Activated CD8-positive, alpha-beta T cell treated with anti-CD3 and anti-CD28 coated beads for 36 hours (primary cell): ENCODE measurements around the gene PPARG. TPM values are rescaled to one million over a fixed set of nuclear protein-coding genes. Genes with fewer than 3 reads are reported as not detected.

Experiments
- ATAC-seq: fragments of 200-7000 bp; cut with Tn5 transposase; one replicate; pipeline ENCODE4 v1.10.0; 2021; ENCODE audit warnings: mild to moderate bottlenecking, moderate library complexity
- CTCF ChIA-PET: fragments of 350-600 bp; sonication (Branson Sonifier 250); formaldehyde crosslinking; loops from one replicate; lab custom pipeline; 2021; ENCODE audit warnings: antibody characterized with exemption; lab: Charles Lee
- POLR2A ChIA-PET: fragments of 350-600 bp; sonication (Branson Sonifier 250); formaldehyde crosslinking; loops from one replicate; lab custom pipeline; 2021; ENCODE audit warnings: antibody characterized with exemption; lab: Charles Lee
- DNase-seq: peaks from one replicate; pipeline ENCODE4 v3.0.0-alpha.2; 2020
- H3K27ac Mint-ChIP-seq: one replicate; pipeline ENCODE4 v1.8.0; 2021; ENCODE audit warnings: mild to moderate bottlenecking, mixed read lengths
- H3K27me3 Mint-ChIP-seq: one replicate; pipeline ENCODE4 v1.8.0; 2021; ENCODE audit warnings: mixed read lengths
- H3K36me3 Mint-ChIP-seq: one replicate; pipeline ENCODE4 v1.8.0; 2021; ENCODE audit warnings: low read depth, mixed read lengths
- H3K4me1 Mint-ChIP-seq: one replicate; pipeline ENCODE4 v1.8.0; 2021; ENCODE audit warnings: low read depth, mixed read lengths
- H3K4me3 Mint-ChIP-seq: one replicate; pipeline ENCODE4 v1.8.0; 2021; ENCODE audit warnings: mild to moderate bottlenecking, moderate library complexity, mixed read lengths
- H3K9me3 Mint-ChIP-seq: one replicate; pipeline ENCODE4 v1.8.0; 2021; ENCODE audit warnings: mixed read lengths
- intact Hi-C: fragments of 100-400 bp; cut with micrococcal nuclease; formaldehyde crosslinking; loops from one replicate; pipeline ENCODE4 v1.10.0; 2022
- total RNA-seq, 2 experiments: library from RNA; stranded (reverse); gene quantifications; one replicate each; pipeline ENCODE4 v1.2.3, GENCODE V29; 2021
- TF ChIP-seq, protein P1 (sequence below): fragments of 200-600 bp; IDR thresholded peaks from one replicate; pipeline ENCODE4 v1.8.0; 2022; ENCODE audit warnings: antibody characterized with exemption, mild to moderate bottlenecking

PPARG gene
- total RNA-seq, 2 experiments from 2014 or later = 0.41 to 0.63 TPM

DNA sequence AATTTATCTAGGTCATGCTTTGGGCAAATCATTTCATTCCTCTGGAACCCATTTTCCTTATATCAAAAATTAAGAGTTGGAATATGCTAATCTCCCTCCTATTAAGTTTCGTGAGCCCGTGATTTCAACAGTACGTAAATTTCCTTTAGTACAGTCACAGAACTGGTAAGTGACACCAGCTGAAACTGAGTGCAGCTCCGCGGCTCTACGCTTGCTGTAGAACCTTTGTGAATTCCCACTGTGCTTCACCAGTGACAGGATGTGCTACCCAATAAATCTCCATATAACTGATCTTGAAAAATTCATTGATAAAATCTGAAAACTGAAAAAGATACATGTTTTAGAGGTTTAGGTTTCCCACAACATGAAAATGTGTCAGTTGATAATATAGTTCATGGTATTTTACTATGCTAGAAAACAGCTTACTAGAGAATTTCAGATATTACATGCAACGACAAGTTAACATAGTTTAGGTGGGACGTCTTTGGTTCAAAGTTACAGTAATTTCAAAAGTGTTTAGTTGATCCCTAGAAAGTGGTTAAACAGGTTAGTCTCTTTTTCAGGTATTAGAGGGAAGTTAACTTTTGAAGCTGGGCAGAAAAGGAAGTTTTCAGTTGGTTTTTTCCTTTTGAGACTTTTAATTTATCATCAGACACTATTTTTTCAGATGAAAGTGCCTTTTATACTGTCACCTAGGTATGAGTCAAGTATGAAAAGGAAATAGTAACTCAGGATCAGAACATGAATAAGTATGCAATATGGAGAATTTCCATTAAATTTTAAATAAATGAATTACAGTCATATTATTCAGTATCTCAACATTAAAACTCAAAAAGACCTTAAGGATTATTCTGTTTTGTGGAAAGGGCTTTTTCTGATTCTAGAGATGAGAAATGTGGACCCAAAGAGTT, 57.0 kb downstream of the PPARG start:
- ATAC-seq = no peak
- POLR2A ChIA-PET = no interaction called here
- TF ChIP-seq, protein P1, sequence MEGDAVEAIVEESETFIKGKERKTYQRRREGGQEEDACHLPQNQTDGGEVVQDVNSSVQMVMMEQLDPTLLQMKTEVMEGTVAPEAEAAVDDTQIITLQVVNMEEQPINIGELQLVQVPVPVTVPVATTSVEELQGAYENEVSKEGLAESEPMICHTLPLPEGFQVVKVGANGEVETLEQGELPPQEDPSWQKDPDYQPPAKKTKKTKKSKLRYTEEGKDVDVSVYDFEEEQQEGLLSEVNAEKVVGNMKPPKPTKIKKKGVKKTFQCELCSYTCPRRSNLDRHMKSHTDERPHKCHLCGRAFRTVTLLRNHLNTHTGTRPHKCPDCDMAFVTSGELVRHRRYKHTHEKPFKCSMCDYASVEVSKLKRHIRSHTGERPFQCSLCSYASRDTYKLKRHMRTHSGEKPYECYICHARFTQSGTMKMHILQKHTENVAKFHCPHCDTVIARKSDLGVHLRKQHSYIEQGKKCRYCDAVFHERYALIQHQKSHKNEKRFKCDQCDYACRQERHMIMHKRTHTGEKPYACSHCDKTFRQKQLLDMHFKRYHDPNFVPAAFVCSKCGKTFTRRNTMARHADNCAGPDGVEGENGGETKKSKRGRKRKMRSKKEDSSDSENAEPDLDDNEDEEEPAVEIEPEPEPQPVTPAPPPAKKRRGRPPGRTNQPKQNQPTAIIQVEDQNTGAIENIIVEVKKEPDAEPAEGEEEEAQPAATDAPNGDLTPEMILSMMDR = no peak
- DNase-seq = no peak
- Mint-ChIP-seq H3K27ac (no peak overlapping the region), H3K4me3 (no peak overlapping the region), H3K27me3 (peaks cover 17% of the 10 kb centered on the region), H3K4me1 (peaks cover 9% of the 10 kb centered on the region), H3K36me3 (no peaks in the 10 kb centered on the region), H3K9me3 (no peaks in the 10 kb centered on the region)
- intact Hi-C loops = no loop called here
- CTCF ChIA-PET = no interaction called here

DNA sequence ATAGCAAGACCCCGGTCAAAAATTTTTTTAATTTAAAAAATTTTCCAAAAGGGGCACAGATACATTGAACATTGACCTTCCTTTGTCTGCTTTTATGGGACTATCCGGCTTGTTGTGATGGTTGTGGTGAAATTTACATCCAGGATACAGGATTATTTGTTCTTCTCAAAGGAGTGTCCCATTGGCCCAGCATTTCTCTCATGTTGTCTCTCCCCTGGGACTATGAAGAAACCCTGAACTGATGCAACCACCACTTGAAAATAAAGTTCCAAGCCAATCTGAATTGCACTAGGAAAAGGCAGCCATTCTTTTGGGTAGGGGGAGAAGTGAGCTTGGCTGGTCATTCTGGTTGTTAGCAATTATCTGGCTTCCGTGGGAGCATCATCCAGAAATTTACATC, 58.4 kb downstream of the PPARG start:
- Mint-ChIP-seq H3K4me1 (peaks cover 9% of the 10 kb centered on the region), H3K27me3 (peaks cover 20% of the 10 kb centered on the region), H3K27ac (no peak overlapping the region), H3K4me3 (no peak overlapping the region), H3K36me3 (no peaks in the 10 kb centered on the region), H3K9me3 (no peaks in the 10 kb centered on the region)
- intact Hi-C loops = no loop called here
- DNase-seq (no peak), ATAC-seq (no peak)
- POLR2A ChIA-PET = no interaction called here
- CTCF ChIA-PET = no interaction called here
- TF ChIP-seq, protein P1 = no peak

DNA sequence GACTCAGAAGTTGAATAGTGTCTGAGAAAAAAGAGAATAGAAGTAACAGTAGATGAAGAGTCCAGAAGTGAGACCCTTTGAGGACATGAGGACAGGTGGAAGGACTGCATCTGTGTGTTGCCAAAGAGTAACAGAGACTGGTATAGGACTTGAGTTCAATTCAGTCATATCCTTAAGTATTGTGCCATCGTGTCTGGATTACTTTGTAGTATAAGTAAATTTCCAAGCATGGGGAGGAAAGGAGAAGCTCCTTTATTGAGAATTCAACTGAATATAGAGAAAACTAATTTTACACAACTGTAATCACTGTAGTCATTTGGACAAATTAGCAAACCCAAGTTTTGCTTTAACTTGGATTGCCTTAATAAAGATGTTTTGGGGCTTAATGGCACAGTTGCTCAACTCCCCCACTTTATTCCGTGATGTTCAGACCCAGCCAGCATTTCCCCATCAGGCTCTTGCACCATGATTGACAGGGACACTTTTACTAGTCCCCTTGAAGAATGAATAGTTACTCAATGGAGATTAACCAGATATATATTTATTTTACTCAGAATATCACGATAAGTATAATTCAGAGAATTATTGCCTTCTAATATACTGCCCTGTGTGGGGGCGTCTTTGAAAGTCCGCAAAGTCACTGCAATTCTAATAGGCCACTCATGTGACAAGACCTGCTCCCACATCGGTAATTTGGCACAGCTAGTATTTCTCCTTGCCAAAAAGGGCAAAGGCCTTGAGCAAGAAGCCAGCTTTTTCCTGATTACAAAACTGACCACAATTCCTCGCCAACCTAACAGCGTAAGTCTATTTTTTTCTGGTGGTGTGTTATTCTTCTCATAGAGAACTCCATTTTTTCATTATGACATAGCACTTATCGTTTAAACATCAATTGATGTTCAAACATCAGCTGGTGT, 61.3 kb downstream of the PPARG start:
- H3K27me3 Mint-ChIP-seq = peaks cover 16% of the 10 kb centered on the region
- no peak overlapping the region for H3K4me3 Mint-ChIP-seq
- peaks cover 9% of the 10 kb centered on the region for H3K4me1 Mint-ChIP-seq
- ChIA-PET POLR2A (no interaction called here), CTCF (interaction anchor here (1.3 kb wide), 2 partner anchors 8 to 215 kb away, joined by 3 to 5 read pairs; no protein-coding TSS in a partner anchor)
- H3K9me3 Mint-ChIP-seq = no peaks in the 10 kb centered on the region
- ATAC-seq (no peak), DNase-seq (no peak)
- intact Hi-C loops = no loop called here
- H3K36me3 Mint-ChIP-seq = no peaks in the 10 kb centered on the region
- TF ChIP-seq, protein P1 = no peak
- no peak overlapping the region for H3K27ac Mint-ChIP-seq

DNA sequence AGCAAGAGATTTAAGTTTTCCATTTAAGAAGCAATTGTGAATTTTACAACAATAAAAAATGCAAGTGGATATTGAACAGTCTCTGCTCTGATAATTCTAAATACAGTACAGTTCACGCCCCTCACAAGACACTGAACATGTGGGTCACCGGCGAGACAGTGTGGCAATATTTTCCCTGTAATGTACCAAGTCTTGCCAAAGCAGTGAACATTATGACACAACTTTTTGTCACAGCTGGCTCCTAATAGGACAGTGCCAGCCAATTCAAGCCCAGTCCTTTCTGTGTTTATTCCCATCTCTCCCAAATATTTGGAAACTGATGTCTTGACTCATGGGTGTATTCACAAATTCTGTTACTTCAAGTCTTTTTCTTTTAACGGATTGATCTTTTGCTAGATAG, 62.3 kb downstream of the PPARG start:
- DNase-seq (no peak), ATAC-seq (no peak)
- no peaks in the 10 kb centered on the region for H3K36me3 Mint-ChIP-seq
- H3K4me3 Mint-ChIP-seq = no peak overlapping the region
- intact Hi-C loops = no loop called here
- no peak overlapping the region for H3K27ac Mint-ChIP-seq
- TF ChIP-seq, protein P1 = no peak
- H3K27me3 Mint-ChIP-seq = peaks cover 14% of the 10 kb centered on the region
- H3K9me3 Mint-ChIP-seq = no peaks in the 10 kb centered on the region
- POLR2A ChIA-PET = no interaction called here
- no peaks in the 10 kb centered on the region for H3K4me1 Mint-ChIP-seq
- CTCF ChIA-PET = no interaction called here
